Measurements from ENCODE around the gene PRAMEF13.
"Not testable (repeated sequence)": the region's sequence is repeated elsewhere in the genome, so short reads cannot be mapped to it uniquely, and the experiment has no call there.

PRAMEF13 gene

GRCh38 chr1:13165531-13165930, 35.7 kb downstream of the PRAMEF13 start, which contains the start of gene HNRNPCL4:
Gene HNRNPCL4 (minus strand): TSS chr1:13165631. CDS start chr1:13165467, 164 bp downstream.
- DNase-seq = not testable (repeated sequence)

GRCh38 chr1:13155909-13156308, 45.3 kb downstream of the PRAMEF13 start, which contains the start of gene PRAMEF26:
Gene PRAMEF26 (minus strand): TSS chr1:13156009. CDS start chr1:13153095, 2,914 bp downstream.
- not testable (repeated sequence) for DNase-seq
